Retina (tissue), 1 donor: ENCODE results near the gene FAM180A.
"Not testable (repeated sequence)": the region's sequence is repeated elsewhere in the genome, so short reads cannot be mapped to it uniquely, and the experiment has no call there.

Experiments used
- DNase-seq: peaks from one replicate; pipeline ENCODE4 v3.0.0-alpha.2; 2016

Gene FAM180A

GRCh38 chr7:135748770-135749169, at the start of gene FAM180A:
Gene FAM180A (minus strand): TSS chr7:135748813. CDS start chr7:135748580, 233 bp downstream.
- no peak for DNase-seq

- no peak for DNase-seq
Observed at GRCh38 chr7:135798095-135798494, 49.5 kb upstream of the FAM180A start.

GRCh38 chr7:135795846-135796570, 47.4 kb upstream of the FAM180A start:
- no peak for DNase-seq

- DNase-seq: no peak
Observed at GRCh38 chr7:135793841-135794240, 45.2 kb upstream of the FAM180A start.

GRCh38 chr7:135792866-135793265, 44.3 kb upstream of the FAM180A start:
- no peak for DNase-seq

GRCh38 chr7:135792363-135792668, 43.7 kb upstream of the FAM180A start:
- no peak for DNase-seq

- no peak for DNase-seq
Observed at GRCh38 chr7:135791543-135792362, 43.1 kb upstream of the FAM180A start.

GRCh38 chr7:135790371-135790977, 41.9 kb upstream of the FAM180A start:
- DNase-seq: no peak

GRCh38 chr7:135789956-135790355, 41.3 kb upstream of the FAM180A start:
- no peak for DNase-seq

- DNase-seq: no peak
Observed at GRCh38 chr7:135789431-135789830, 40.8 kb upstream of the FAM180A start.

GRCh38 chr7:135786911-135787310, 38.3 kb upstream of the FAM180A start:
- no peak for DNase-seq

- no peak for DNase-seq
Observed at GRCh38 chr7:135785065-135785464, 36.5 kb upstream of the FAM180A start.

GRCh38 chr7:135784013-135784412, 35.4 kb upstream of the FAM180A start:
- DNase-seq: no peak

- no peak for DNase-seq
Observed at GRCh38 chr7:135782801-135783200, 34.2 kb upstream of the FAM180A start.

GRCh38 chr7:135782377-135782776, 33.8 kb upstream of the FAM180A start:
- no peak for DNase-seq

- DNase-seq: no peak
Observed at GRCh38 chr7:135777626-135778398, 29.2 kb upstream of the FAM180A start.

- DNase-seq: not testable (repeated sequence)
Observed at GRCh38 chr7:135775915-135776314, 27.3 kb upstream of the FAM180A start.

GRCh38 chr7:135775230-135775629, 26.6 kb upstream of the FAM180A start:
- no peak for DNase-seq

GRCh38 chr7:135774284-135774683, 25.7 kb upstream of the FAM180A start:
- no peak for DNase-seq

GRCh38 chr7:135773464-135773863, 24.9 kb upstream of the FAM180A start:
- DNase-seq: peak; percentile 4

- DNase-seq: peak; percentile 6
Observed at GRCh38 chr7:135772639-135773222, 24.1 kb upstream of the FAM180A start.

- DNase-seq: no peak
Observed at GRCh38 chr7:135771961-135772638, 23.5 kb upstream of the FAM180A start.
